ENCODE measurements around the gene STK32C.

STK32C gene

DNA sequence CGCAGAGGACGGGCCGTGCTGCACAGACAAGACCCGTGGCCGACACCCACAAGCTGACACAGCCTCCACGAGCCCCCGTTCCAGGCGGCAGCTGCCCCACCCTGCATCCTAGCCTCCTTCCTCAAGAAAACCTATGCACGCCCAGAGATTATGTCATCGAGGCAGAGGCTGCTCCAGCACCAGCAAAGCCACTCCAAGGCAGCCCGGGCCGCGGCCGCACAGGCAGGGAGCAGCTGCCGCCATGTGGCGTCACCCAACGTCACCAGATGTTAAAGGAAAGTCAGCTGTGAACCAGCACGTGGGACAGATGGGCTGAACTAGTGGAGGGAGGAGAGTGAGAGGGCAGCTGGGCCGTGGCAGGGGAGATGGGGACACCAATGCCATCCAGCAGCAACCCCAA is 59.8 kb downstream of the STK32C start:
- no peak for DNase-seq (ENCODE audit: low read depth)

DNA sequence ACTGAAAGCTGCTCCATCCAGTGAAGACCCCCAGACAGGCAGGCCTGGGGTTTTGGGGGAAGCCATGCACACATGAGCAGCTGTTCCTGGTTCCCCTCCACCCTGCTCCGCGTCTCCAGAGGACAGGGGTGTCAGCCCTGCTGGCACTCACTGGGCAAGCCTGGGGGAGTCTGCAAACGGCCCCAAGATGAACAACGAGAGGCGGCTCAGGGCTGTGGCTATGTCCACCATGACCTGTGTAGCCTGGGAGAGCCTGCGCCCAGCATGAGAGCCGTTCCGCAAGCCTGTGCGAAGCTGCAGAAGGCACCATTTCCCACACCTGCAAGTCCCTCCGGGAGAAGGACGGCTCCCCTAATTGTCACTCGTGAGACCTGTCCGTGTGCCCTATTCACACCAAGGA is 61.5 kb downstream of the STK32C start:
- DNase-seq (ENCODE audit: low read depth) = no peak

DNA sequence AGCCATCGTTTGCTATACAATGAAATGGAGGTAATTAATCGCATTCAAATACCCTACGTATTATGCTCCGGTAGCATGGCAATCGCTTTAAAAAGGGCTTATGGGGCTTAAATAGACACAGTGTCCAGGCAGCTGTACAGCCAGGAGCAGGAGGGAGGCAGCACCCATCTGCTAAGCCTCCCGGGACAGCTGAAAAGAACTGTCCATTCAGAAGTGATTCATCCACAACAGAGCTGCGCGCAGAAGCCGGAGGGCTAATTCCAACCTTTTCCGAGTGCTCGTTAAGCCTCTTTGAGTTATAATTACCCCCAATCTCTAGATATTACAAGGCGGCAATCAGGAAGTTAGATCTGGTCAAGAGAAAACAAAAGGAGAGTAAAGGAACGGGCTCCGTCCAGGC is 62.7 kb downstream of the STK32C start:
- no peak for DNase-seq (ENCODE audit: low read depth)

DNA sequence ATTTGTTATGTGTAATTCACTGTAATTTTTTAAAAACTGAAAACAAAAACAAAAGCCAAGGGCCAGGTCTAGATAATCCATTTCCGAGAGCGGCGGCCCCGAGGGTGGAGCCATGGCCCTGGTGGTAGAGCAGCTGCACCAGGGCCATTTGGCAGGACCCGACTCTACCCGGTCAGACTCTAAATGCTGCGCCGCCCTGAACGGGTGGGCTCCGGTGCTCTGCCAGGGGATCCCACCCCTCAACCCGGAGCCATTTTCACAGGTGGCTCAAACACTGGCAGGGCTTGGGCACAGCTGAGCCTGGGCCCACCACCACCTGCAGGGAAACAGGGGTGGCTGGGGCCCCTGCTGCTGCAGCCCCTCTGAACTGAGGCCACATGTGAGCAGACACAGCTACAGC is 64.1 kb downstream of the STK32C start:
- no peak for DNase-seq (ENCODE audit: low read depth)

DNA sequence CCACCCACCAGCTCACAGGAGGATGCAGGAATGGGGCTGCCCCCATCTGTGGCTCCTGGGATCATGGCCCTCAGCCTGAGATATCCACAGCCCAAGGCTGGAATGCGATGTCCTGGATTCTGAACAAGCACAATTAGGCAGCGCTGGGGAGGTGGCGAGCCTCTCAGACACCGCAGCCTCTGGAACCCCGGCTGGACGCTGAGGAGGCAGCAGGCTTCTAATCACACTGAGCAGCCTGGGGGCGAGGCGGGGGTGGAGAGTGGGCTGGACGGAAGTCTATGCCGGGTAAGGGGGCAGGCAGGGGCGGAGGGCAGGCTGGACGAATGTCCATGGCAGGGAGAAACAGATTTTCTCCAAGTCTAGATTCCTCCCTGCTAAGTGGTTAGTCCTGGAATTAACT is 64.6 kb downstream of the STK32C start:
- DNase-seq (ENCODE audit: low read depth) = no peak

DNA sequence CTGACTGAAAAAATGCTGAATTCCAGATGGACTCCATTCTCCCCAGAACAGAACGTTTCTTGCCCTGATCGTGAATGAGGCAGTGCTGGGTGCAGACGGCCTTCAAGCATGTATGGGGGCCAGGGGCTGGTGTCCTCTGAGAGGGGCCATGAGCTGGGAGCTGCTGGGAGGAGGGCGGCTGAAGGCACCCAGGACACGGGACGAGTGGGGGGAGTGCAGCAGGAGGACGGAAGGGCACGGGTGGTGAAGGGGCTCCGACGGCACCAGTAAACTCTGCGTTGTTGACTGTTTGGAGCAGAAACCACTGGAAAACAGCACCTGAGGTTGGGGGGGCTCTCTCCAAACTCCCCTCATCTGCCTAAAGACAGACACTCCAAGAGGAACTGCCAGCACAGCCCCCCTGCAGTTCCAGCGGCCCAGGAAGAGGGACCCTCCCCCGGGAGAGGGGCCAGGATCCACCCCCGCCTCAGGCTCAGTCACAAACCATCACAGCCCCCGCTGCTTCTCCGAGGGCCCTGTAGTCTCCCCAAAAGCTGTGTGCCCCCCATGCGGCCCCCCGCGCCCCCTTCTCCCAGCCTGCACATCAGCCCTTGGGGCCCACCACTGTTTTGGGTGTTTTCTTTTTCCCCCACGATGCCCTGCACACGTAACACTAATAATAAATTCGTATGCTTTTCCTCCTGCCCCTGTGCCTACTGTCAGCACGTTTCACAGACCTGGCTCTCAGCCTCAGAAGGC is 65.5 kb downstream of the STK32C start:
- DNase-seq (ENCODE audit: low read depth) = no peak

DNA sequence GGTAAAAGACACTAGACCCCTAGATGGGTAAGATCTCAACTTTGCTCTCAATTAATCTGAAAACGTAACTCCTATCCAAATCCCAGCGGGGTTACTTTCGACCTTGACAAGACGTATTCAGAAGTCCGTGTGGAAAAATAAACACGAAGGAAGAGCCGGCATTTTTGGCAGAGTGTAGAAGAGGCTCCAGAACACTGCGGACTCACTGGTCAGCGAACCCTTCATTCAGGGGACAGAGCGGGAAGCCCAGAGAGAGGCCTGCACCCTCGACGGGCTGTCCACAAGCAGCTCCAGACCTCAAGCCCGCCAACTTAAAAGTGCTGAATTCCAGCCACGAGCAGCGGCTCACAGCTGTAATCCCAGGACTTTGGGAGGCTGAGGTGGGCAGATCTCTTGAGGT is 66.3 kb downstream of the STK32C start:
- no peak for DNase-seq (ENCODE audit: low read depth)

DNA sequence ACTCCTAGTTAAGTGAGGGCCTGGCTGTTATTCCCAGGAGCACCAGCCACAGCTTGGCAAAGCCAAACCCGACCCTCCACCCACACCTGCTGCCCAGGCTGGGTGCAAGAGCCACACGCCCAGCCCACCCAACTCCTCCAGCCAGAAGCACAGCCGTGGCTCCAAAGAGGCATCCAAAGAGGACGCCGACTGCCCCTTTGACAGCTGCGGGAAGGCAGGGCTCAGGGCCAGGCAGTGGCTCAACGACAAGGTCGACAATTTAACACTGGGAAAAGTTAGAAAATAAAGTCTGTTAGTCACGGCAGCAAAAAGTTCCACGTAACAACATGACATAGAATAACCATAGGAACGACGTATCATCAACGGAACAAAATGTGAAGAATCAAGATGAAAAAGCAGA is 66.7 kb downstream of the STK32C start:
- DNase-seq (ENCODE audit: low read depth) = no peak

DNA sequence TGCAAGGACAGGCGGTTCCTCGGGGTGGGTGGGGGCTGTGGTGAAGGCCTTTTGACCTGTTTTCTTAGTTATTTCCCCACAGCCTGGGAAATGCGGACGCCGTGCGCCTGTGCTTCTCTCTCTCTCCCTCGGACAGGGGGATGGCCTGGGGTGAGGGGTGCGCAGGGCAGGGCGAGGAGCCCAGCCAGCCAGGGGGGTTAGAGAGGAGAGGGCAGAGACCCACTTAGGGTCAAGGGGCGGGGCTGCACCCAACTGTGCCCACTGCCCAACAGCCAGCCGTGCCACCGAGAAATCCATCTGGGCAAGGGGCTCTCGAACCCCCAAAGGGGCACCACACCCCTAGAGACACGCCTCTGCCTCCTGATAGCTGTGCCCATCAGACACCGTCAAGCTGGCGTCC is 67.2 kb downstream of the STK32C start:
- DNase-seq (ENCODE audit: low read depth) = no peak

DNA sequence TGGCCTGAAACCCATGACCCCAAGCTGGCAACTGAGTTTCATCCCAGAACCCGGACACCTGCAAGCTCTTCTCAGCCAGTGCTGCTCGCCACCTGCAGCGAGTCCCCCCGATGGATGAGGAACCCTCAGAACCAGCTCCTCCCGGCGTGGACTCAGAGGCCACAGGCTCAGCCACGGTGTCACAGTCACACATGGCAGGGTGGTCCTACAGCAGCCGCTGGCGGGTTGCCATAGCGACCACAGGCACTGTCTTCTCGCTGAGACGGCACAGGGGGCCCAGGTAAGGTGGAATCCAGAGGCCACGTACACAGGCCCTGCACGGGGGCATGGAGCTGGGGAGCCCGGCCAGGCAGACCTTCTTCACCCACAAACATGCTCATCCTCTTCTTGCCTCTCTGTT is 67.6 kb downstream of the STK32C start:
- no peak for DNase-seq (ENCODE audit: low read depth)

DNA sequence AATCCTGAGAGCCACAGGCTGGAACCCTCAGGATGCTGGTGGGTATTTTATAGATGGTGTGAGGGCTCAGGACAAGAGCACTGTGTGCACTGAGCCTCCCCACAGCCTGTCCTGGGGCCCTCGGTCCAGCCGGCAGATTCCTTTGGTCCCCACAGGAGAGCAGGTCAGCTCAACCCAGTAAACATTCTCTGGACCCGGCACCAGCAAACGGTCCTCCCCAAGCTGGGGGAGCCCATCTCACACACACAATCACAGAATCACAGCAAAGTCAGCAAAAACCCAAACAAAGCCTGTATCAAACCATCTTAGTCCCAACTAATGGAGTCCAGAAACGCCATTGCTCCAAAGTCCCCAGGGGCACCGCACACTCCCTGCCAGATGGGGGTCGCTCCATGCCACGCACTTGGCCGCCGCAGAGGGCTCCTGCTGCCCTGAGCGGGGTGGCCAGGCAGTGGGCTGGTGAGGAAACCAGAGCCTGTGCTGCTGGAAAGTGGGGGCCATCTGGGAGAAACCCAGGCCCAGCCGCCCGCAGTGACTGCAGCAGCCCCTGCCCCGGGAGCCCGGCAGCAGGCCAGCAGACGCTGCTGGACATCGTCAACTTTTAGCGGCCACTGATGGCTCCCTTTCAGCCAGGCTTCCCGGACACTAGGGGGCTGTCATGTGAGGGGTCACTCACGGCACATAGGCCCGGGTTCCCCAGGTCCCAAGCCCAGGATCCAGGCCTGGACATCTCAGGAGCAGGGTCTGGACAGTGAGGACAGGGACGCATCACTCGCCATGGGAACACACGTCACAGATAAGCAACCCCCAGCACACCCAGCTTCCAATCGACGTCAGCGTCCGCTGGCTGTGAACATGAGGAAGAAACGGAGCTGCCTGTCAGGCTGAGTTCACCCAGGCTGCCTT is 68.4 kb downstream of the STK32C start:
- DNase-seq (ENCODE audit: low read depth) = no peak

DNA sequence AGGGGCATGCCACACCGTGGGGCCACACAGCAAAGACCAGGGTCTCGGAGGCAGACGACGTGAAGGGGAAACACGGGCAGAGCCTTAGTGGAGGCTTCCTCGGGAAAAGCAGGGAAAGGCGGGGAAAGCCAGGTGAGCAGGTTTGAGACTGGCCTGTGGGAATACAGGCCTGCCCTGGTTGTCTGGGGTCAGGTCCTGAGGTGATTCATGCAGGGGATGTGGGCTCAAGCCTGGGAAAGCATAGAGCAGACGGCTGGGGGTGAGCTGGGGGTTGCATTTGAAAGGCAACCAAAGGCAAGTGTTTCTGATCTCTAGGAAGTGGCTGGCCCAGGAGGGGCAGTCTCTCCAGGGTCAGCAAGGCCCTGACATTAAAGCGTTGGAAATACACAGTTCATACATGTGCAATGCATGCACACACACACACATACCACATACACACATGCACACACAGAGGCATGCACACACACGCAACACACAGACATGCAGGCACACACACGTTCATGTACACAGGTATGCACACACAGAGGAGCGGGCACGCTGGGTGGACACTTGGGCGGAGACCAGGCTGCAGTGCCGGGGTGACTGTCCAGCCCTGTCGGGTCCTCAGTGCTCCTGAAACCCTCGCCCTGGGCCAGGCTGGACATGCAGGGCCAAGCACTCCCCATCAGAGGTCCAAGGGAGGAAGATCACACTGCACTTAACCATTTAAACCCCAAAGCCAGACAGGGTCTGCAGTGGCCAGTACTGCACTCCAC is 69.2 kb downstream of the STK32C start:
- DNase-seq (ENCODE audit: low read depth) = no peak

DNA sequence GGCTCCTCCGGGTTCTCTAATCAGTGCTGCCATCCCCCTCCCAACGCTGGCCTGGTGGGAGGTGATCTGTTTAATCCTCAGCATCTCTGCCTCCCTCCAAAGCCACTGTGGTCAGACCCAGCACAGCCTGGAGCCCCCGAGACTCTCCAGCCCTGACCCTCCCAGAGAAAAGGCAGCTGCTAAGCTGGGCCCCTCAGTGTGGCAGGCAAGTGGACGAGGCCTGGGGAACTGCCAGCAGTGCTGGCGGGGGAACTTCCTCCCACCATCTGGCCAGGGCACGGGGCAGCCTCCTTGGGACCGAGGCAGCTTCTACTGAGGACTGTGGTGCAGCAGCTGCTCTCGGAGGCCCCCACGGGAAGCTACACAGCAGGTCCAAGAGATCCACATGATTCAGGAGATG is 69.9 kb downstream of the STK32C start:
- DNase-seq (ENCODE audit: low read depth) = no peak

DNA sequence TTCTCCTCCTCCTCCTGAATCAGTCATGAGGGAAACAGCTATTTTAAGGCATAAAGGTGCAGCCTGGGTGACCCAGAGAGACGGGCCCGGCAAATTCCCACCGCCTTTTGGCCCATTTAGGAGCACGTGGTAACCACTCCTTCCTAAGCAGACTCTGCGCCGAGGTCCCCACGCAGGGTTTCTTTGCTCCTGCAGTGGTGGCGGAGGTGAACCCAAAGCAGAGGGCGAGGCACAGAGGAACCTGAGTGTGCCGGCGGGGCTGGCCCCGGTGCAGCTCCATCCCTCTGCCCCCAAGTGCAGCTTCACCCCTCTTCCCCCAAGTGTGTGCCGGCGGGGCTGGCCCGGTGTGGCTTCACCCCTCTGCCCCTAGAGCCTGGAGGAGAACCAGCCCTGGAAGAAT is 70.4 kb downstream of the STK32C start:
- DNase-seq (ENCODE audit: low read depth) = no peak

DNA sequence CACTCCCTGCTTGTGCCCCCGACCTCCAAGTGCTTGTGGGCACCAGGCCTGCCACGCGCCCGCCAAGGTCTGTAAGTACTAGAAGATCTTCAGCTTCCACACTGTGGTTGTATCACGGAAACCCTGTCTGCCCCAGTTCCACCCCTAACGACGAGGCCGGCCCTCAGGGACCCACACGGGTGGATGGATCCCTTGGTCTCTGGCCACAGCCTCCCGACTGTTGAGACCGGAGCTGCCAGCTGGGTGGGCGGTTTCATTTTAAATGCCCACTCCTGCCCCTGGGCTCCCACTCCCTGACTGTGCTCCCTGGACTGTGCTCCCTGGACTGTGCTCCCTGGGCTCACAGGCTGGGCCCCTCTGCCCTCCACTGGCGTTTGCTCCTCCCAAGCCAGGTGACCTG is 70.9 kb downstream of the STK32C start:
- DNase-seq (ENCODE audit: low read depth) = no peak

DNA sequence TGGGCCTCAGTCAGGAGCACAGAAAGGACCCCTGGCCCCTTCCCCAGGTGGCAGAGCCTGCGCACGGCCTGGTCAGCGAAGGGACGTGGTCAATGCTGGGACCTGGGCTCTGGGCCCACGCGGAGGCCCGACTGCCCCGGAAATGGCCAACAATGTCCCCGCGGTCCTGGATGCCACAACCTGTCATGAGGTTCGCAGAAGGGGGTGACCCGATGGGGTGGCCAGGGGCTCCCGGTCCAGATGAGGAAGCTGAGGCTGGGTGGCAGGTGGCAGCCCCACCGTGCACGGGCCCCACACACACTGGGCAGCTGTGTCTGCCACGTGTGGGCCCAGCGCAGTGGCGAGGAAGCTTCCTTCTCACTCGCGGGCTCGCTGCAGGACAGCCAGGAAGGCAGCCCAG is 71.6 kb downstream of the STK32C start:
- DNase-seq (ENCODE audit: low read depth) = no peak

DNA sequence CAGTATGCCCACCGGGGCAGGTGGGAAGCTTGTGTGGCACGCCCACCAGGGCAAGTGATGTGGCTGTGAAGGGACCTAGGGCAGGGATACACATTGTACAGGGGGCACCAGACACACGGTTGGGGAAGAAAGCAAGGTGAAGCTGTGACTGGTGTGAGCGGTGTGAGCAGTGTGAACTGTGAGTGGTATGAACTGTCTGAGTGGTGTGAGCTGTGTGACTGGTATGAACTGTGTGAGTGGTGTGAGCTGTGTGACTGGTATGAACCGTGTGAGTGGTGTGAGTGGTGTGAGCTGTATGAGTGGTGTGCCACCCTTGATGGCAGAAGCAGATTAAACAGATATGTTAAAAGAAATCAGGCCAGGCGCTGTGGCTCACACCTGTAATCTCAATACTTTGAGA is 72.9 kb downstream of the STK32C start:
- DNase-seq (ENCODE audit: low read depth) = no peak

DNA sequence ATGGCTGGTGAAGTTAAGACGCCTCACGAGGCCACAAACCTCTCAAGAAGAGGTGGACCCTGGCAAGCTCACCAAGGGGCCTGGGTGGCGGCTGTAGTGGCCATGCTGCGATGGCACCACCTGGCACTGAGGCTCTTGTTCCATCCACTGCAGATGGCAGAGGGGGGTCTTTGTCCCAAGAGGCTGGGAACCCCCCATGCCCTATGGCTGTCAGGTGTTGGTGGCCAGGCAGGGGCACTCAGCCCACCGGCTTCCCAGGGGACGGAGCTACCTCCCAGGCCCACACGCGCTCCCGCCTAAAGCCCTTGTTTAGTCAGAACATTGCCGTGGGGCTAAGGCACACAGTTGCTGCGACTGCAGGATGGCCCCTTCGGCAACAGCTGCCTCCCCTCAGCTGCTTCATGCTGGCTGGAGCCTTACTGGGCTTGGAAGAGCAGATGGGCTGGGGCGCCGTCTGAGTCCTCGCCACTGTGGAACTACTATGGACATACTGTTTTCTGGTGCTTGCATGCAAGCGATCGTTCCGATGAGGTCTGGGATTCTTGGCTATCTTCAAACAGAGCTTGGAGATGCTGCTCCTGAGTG is 74.2 kb downstream of the STK32C start:
- DNase-seq (ENCODE audit: low read depth) = no peak

DNA sequence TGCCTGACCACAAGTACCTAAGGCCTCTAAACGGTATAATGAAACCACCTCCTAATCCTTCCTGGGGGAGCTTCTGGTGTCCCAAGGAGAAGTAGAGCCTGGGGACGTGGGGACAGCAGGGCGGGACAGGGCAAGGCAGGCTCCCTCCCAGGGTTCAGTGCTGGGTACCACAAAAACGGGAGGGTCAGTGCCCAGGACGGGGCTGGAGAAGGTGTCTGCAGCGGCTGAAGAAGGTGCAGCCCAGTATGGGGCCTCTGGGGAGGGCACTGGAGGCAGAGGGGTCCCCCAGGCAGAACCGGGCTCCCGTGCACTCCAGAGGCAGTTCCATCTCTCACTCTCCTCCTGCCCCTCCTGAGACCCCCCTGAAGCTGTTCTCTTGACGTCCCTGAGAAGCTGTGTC is 74.8 kb downstream of the STK32C start:
- DNase-seq (ENCODE audit: low read depth) = no peak

DNA sequence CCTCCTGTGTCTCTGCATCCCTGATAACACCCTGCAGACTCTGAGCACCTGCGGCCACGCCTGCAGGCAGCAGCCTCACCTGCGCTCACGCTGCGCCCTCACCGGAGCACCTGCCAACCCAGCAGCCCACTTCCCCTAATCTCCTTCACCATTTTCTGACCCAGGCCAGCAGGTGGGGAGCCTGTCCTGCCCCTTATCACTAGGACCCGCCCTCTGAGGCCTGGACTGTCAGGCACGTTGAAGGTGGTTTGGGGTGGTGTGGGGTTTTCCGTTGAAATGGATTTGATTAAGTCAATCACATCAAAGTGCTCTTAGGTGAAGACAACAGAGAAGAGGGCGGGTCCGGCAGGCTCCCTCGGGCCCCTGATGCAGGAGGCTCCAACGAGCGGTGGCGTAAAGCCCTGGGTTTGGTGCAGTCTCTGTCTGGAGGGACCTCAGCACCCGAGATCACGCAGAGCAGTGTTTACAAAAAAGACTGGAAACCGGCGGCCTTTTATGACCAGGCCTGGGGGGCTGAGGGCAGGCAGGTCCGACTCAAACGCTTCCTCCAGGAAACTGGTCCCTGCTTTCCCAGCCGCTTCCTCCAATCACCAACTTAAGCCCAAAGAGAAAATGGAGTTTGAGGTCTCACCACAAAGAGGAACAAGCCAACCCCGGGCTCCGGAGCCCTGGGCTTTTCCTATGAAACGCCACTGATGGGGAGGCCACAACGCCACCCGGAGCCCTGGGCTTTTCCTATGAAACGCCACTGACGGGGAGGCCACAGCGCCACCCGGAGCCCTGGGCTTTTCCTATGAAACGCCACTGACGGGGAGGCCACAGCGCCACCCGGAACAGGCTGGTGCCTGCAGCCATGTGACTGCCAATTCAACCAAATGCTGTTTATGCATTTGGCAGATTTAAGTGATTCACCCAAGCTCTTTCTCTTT is 75.5 kb downstream of the STK32C start:
- DNase-seq (ENCODE audit: low read depth) = no peak

DNA sequence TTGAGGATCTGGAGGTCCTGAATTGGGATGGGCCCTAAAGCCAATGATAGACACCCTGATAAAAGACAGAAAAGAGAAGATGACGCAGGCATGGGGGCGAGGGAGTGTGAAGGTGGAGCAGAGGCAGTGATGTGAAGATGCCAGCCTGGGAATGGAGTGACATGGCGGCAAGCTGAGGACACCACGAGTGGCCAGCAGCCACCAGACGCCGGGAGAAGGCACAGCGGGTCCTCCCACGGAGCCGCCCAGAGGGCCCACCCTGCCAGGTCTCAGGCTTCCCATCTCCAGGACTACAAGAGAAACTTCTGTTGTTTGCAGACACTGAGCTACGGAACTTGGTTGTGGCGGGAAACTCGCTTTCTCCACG is 76.1 kb downstream of the STK32C start:
- DNase-seq (ENCODE audit: low read depth) = no peak

All from activated T-helper 1 cell treated with Interleukin-2 at 50 U/mL for 16 hours (primary cell).